WTC11 (cell line): ENCODE data around the gene MS4A6A.
"Not testable (repeated sequence)": the region's sequence is repeated elsewhere in the genome, so short reads cannot be mapped to it uniquely, and the experiment has no call there.

Source experiments
- ESRRA ChIP-seq: sonication (generic); formaldehyde crosslinking; IDR thresholded peaks from 2 replicates; pipeline ENCODE4 v1.8.1; 2022; ENCODE audit warnings: mild to moderate bottlenecking, missing genetic modification reagents, borderline replicate concordance
- NR1H2 ChIP-seq: sonication (generic); formaldehyde crosslinking; IDR thresholded peaks from 2 replicates; pipeline ENCODE4 v1.9.0; 2021; ENCODE audit warnings: mild to moderate bottlenecking, moderate library complexity, missing genetic modification reagents
- ZBTB21 ChIP-seq: sonication (generic); formaldehyde crosslinking; IDR thresholded peaks from 2 replicates; pipeline ENCODE4 v1.8.1; 2023; ENCODE audit warnings: mild to moderate bottlenecking, missing genetic modification reagents, borderline replicate concordance
- TF ChIP-seq, protein P1 (sequence below): fragments of 200-600 bp; IDR thresholded peaks from 2 replicates; pipeline ENCODE4 v1.8.0; 2022; ENCODE audit warnings: antibody characterized with exemption
- TF ChIP-seq, protein P2 (sequence below): sonication (generic); formaldehyde crosslinking; IDR thresholded peaks from 2 replicates; pipeline ENCODE4 v1.8.1; 2022; ENCODE audit warnings: mild to moderate bottlenecking, missing genetic modification reagents, moderate library complexity, borderline replicate concordance
- TF ChIP-seq, protein P3 (sequence below): sonication (generic); formaldehyde crosslinking; IDR thresholded peaks from 2 replicates; pipeline ENCODE4 v1.8.0; 2022; ENCODE audit warnings: mild to moderate bottlenecking, missing genetic modification reagents
- TF ChIP-seq, protein P4 (sequence below): sonication (generic); formaldehyde crosslinking; IDR thresholded peaks from 2 replicates; pipeline ENCODE4 v1.8.0; 2022; ENCODE audit warnings: mild to moderate bottlenecking, missing genetic modification reagents

DNA sequence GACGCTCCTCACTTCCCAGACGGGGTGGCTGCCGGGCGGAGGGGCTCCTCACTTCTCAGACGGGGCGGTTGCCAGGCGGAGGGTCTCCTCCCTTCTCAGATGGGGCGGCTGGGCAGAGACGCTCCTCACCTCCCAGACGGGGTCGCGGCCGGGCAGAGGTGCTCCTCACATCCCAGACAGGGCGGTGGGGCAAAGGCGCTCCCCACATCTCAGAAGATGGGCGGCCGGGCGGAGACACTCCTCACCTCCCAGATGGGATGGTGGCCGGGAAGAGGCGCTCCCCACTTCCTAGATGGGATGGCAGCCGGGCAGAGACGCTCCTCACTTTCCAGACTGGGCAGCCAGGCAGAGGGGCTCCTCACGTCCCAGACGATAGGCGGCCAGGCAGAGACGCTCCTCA is 18.5 kb upstream of the MS4A6A start:
- TF ChIP-seq, protein P1, sequence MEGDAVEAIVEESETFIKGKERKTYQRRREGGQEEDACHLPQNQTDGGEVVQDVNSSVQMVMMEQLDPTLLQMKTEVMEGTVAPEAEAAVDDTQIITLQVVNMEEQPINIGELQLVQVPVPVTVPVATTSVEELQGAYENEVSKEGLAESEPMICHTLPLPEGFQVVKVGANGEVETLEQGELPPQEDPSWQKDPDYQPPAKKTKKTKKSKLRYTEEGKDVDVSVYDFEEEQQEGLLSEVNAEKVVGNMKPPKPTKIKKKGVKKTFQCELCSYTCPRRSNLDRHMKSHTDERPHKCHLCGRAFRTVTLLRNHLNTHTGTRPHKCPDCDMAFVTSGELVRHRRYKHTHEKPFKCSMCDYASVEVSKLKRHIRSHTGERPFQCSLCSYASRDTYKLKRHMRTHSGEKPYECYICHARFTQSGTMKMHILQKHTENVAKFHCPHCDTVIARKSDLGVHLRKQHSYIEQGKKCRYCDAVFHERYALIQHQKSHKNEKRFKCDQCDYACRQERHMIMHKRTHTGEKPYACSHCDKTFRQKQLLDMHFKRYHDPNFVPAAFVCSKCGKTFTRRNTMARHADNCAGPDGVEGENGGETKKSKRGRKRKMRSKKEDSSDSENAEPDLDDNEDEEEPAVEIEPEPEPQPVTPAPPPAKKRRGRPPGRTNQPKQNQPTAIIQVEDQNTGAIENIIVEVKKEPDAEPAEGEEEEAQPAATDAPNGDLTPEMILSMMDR, result not testable (repeated sequence)
- TF ChIP-seq, protein P2, sequence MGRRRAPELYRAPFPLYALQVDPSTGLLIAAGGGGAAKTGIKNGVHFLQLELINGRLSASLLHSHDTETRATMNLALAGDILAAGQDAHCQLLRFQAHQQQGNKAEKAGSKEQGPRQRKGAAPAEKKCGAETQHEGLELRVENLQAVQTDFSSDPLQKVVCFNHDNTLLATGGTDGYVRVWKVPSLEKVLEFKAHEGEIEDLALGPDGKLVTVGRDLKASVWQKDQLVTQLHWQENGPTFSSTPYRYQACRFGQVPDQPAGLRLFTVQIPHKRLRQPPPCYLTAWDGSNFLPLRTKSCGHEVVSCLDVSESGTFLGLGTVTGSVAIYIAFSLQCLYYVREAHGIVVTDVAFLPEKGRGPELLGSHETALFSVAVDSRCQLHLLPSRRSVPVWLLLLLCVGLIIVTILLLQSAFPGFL (CRISPR knock-in tag), result not testable (repeated sequence)
- TF ChIP-seq NR1H2, ZBTB21, ESRRA (CRISPR knock-in tag): not testable (repeated sequence)
- TF ChIP-seq, protein P3, sequence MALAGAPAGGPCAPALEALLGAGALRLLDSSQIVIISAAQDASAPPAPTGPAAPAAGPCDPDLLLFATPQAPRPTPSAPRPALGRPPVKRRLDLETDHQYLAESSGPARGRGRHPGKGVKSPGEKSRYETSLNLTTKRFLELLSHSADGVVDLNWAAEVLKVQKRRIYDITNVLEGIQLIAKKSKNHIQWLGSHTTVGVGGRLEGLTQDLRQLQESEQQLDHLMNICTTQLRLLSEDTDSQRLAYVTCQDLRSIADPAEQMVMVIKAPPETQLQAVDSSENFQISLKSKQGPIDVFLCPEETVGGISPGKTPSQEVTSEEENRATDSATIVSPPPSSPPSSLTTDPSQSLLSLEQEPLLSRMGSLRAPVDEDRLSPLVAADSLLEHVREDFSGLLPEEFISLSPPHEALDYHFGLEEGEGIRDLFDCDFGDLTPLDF (CRISPR knock-in tag), result not testable (repeated sequence)
- TF ChIP-seq, protein P4, sequence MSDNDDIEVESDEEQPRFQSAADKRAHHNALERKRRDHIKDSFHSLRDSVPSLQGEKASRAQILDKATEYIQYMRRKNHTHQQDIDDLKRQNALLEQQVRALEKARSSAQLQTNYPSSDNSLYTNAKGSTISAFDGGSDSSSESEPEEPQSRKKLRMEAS (CRISPR knock-in tag), result not testable (repeated sequence)
